GM23338 (cell line): ENCODE measurements around the gene PHKG2.

Experiments used
- CTCF ChIP-seq, 2 experiments: fragments of 200-600 bp in 1 of 2; sonication (generic) in 1 of 2; conservative IDR thresholded peaks; 2 replicates each; pipeline versions ENCODE4 v1.5.1 to v1.6.1; 2016 to 2017; ENCODE audit warnings: antibody characterized with exemption in 2 of 2, low read depth in 2 of 2, mild to moderate bottlenecking in 2 of 2, moderate library complexity in 1 of 2
- EZH2 ChIP-seq: fragments of 200-600 bp; sonication (generic); IDR thresholded peaks from one replicate; pipeline ENCODE4 v1.8.0; 2017; ENCODE audit warnings: antibody characterized with exemption, mild to moderate bottlenecking, low read depth; ENCODE audit not compliant: unreplicated experiment

DNA sequence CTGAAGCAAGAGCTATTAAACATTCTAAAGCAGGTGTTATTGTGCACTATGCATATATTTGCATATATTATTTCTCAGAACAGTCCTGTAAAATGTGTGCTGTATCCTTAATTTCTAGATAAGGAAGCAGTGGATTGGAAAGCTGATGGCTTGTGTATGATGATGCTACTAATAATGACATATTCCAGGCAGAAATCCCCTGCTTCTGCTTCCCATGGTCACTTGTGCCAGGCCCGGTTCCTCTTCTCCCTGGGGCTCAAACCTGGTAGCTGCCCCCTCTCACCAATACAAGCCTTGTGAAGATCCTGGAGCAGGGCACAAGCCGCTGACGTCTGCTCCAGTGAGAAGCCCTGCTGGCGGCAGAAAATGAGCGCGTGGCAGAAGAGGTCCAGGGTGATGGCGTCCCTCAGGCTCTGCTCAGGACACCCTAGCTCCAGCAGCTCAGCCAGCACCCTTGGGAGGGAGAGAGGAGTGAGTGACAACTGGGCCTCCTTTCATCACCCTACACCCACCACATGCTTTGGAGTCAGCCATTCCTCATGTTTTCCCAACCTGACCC, 11.9 kb downstream of the PHKG2 start:
- TF ChIP-seq EZH2 = no peak
- no peak for TF ChIP-seq CTCF (conservative IDR thresholded peaks at IDR 0.05; ENCODE audit: low read depth in 2 of 2)
